ENCODE data around the gene IFIT5.
A peak's percentile ranks its signal among the peaks of the same experiment; 100 is the strongest.

IFIT5 gene

GRCh38 chr10:89458291-89458690 lies 43.9 kb downstream of the IFIT5 start:
- H3K4me1 Mint-ChIP-seq: no peaks in the 10 kb centered on the region
- no peaks in the 10 kb centered on the region for H3K36me3 Mint-ChIP-seq (ENCODE audit: low read depth)
- DNase-seq: no peak
- no peaks in the 10 kb centered on the region for H3K9me3 Mint-ChIP-seq
- peaks cover 11% of the 10 kb centered on the region for H3K27me3 Mint-ChIP-seq (ENCODE audit: low read depth, poor library complexity)
- no peak overlapping the region for H3K4me3 Mint-ChIP-seq
- no peak overlapping the region for H3K27ac Mint-ChIP-seq
- TF ChIP-seq CTCF (IDR thresholded peaks at IDR 0.05): no peak

- peaks cover 9% of the 10 kb centered on the region for H3K27me3 Mint-ChIP-seq (ENCODE audit: low read depth, poor library complexity)
Observed at GRCh38 chr10:89458784-89459183, 44.4 kb downstream of the IFIT5 start.

GRCh38 chr10:89463846-89464537 lies 49.6 kb downstream of the IFIT5 start:
- no peaks in the 10 kb centered on the region for H3K4me1 Mint-ChIP-seq
- H3K27ac Mint-ChIP-seq: no peak overlapping the region
- no peaks in the 10 kb centered on the region for H3K27me3 Mint-ChIP-seq (ENCODE audit: low read depth, poor library complexity)
- TF ChIP-seq CTCF (IDR thresholded peaks at IDR 0.05): no peak
- no peak for DNase-seq
- H3K4me3 Mint-ChIP-seq: no peak overlapping the region
- no peaks in the 10 kb centered on the region for H3K36me3 Mint-ChIP-seq (ENCODE audit: low read depth)
- no peaks in the 10 kb centered on the region for H3K9me3 Mint-ChIP-seq

More at GRCh38 chr10:89458784-89459183, 44.4 kb downstream of the IFIT5 start:
- Mint-ChIP-seq H3K36me3 (ENCODE audit: low read depth) (no peaks in the 10 kb centered on the region), H3K9me3 (no peaks in the 10 kb centered on the region), H3K4me3 (no peak overlapping the region), H3K27ac (no peak overlapping the region), H3K4me1 (no peaks in the 10 kb centered on the region)
- no peak for DNase-seq
- TF ChIP-seq CTCF (IDR thresholded peaks at IDR 0.05): no peak

- no peaks in the 10 kb centered on the region for H3K36me3 Mint-ChIP-seq (ENCODE audit: low read depth)
- no peak overlapping the region for H3K27ac Mint-ChIP-seq
- H3K27me3 Mint-ChIP-seq (ENCODE audit: low read depth, poor library complexity): no peaks in the 10 kb centered on the region
- no peaks in the 10 kb centered on the region for H3K4me1 Mint-ChIP-seq
- no peak overlapping the region for H3K4me3 Mint-ChIP-seq
- no peak for DNase-seq
- H3K9me3 Mint-ChIP-seq: no peaks in the 10 kb centered on the region
- no peak for TF ChIP-seq CTCF (IDR thresholded peaks at IDR 0.05)
Observed at GRCh38 chr10:89465196-89465595, 50.8 kb downstream of the IFIT5 start.

- Mint-ChIP-seq H3K27me3 (ENCODE audit: low read depth, poor library complexity) (no peaks in the 10 kb centered on the region), H3K9me3 (no peaks in the 10 kb centered on the region), H3K4me3 (no peak overlapping the region), H3K4me1 (no peaks in the 10 kb centered on the region), H3K27ac (no peak overlapping the region), H3K36me3 (ENCODE audit: low read depth) (no peaks in the 10 kb centered on the region)
- DNase-seq: peak; percentile 6
- TF ChIP-seq CTCF (IDR thresholded peaks at IDR 0.05): no peak
Observed at GRCh38 chr10:89466599-89467035, 52.2 kb downstream of the IFIT5 start.

Data from nephron progenitor cell (in vitro differentiated cells).